K562 (cell line): ENCODE measurements around the gene DROSHA.

Source experiments
- AFF4 ChIP-seq: sonication (generic); formaldehyde crosslinking; IDR thresholded peaks from 2 replicates; pipeline ENCODE4 v1.8.0; 2023; ENCODE audit warnings: mild to moderate bottlenecking, missing genetic modification reagents
- CEBPB ChIP-seq: fragments of 450-650 bp; IDR thresholded peaks from 2 replicates; pipeline ENCODE4 v1.6.1; 2016; ENCODE audit warnings: missing genetic modification characterization, missing compliant biosample characterization
- EP300 ChIP-seq: IDR thresholded peaks from 2 replicates; pipeline ENCODE4 v1.6.1; 2012; ENCODE audit warnings: low read length, improper control_type of control experiment
- GTF2B ChIP-seq: IDR thresholded peaks from 2 replicates; pipeline ENCODE4 v1.6.1; 2011; ENCODE audit not compliant: insufficient read length; ENCODE audit errors: extremely low read depth
- NCOA1 ChIP-seq: fragments of 450-650 bp; IDR thresholded peaks from 2 replicates; pipeline ENCODE4 v1.6.1; 2016; ENCODE audit warnings: low read depth
- PHF8 ChIP-seq: fragments of 200-600 bp; sonication (generic); IDR thresholded peaks from 2 replicates; pipeline ENCODE4 v1.6.1; 2012; ENCODE audit warnings: mixed run types, mild to moderate bottlenecking, inconsistent platforms, low read length, moderate library complexity, borderline replicate concordance
- TF ChIP-seq, protein P1 (sequence below), 3 experiments: IDR thresholded peaks in 2 of 3; conservative IDR thresholded peaks in 1 of 3; 2 replicates each; pipeline ENCODE4 v1.5.1; 2011 to 2012; ENCODE audit warnings: low read length in 3 of 3, mild to moderate bottlenecking in 3 of 3, control low read depth in 2 of 3, improper control_type of control experiment in 1 of 3, inconsistent platforms in 1 of 3, low read depth in 1 of 3, mixed read lengths in 1 of 3, moderate library complexity in 1 of 3; ENCODE audit not compliant: insufficient read depth in 2 of 3

- no peak for TF ChIP-seq AFF4
- TF ChIP-seq GTF2B = no peak
- TF ChIP-seq PHF8 = no peak
- TF ChIP-seq NCOA1 = no peak
- TF ChIP-seq, protein P1, sequence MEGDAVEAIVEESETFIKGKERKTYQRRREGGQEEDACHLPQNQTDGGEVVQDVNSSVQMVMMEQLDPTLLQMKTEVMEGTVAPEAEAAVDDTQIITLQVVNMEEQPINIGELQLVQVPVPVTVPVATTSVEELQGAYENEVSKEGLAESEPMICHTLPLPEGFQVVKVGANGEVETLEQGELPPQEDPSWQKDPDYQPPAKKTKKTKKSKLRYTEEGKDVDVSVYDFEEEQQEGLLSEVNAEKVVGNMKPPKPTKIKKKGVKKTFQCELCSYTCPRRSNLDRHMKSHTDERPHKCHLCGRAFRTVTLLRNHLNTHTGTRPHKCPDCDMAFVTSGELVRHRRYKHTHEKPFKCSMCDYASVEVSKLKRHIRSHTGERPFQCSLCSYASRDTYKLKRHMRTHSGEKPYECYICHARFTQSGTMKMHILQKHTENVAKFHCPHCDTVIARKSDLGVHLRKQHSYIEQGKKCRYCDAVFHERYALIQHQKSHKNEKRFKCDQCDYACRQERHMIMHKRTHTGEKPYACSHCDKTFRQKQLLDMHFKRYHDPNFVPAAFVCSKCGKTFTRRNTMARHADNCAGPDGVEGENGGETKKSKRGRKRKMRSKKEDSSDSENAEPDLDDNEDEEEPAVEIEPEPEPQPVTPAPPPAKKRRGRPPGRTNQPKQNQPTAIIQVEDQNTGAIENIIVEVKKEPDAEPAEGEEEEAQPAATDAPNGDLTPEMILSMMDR (IDR thresholded peaks at IDR 0.05 in 2 of 3, conservative IDR thresholded peaks at IDR 0.05 in 1 of 3; ENCODE audit: insufficient read depth in 2 of 3, low read depth in 1 of 3, low read length in 3 of 3) = no peak
- no peak for TF ChIP-seq EP300
- TF ChIP-seq CEBPB (tag) = no peak
Observed at GRCh38 chr5:31436851-31437250, 95.0 kb downstream of the DROSHA start.
